Measurements from ENCODE around the gene NTSR2.

DNA sequence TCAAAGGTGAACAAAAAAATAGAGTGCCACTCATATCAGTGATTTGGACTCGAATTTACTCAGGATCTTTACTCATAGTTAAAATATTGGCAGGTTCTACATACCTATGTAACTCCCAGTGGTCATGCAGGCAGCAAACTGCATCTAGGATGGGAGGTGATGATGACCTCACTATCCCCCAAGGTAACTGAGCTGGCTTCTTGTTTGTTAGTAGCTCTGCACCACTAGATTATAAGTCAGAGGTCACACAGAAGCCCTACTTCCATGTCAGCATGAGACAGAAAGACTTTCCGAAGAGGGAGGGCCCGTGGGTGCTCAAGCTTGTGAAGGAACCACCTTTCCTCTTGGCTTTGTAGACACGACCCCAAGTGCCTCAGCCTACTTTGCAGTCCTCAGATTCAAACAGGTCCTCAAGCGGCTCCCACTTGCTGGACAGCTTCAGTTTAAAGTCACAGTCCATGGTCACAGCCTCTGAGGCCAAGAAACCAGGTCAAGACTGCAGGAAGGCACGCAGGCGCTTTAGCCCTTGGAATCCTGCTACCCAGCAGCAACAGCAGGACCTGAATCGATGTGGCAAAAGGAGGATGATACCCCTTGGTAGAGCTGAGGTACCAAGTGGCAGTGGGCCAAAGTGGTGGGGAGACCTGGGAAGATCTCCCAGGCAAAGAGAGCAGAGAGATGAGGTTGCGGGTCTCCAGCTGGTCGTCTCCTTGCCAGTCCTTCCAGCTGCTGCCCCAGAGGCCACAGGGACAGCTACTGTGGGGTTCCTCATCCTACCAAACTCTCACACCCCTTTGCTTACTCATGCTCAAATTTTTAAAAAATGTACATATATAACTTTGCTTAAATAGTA, 4.3 kb downstream of the NTSR2 start:
- TF ChIP-seq, protein P1, sequence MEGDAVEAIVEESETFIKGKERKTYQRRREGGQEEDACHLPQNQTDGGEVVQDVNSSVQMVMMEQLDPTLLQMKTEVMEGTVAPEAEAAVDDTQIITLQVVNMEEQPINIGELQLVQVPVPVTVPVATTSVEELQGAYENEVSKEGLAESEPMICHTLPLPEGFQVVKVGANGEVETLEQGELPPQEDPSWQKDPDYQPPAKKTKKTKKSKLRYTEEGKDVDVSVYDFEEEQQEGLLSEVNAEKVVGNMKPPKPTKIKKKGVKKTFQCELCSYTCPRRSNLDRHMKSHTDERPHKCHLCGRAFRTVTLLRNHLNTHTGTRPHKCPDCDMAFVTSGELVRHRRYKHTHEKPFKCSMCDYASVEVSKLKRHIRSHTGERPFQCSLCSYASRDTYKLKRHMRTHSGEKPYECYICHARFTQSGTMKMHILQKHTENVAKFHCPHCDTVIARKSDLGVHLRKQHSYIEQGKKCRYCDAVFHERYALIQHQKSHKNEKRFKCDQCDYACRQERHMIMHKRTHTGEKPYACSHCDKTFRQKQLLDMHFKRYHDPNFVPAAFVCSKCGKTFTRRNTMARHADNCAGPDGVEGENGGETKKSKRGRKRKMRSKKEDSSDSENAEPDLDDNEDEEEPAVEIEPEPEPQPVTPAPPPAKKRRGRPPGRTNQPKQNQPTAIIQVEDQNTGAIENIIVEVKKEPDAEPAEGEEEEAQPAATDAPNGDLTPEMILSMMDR (IDR thresholded peaks at IDR 0.05): no peak
- no peak for TF ChIP-seq ZFX (IDR thresholded peaks at IDR 0.05; ENCODE audit: borderline replicate concordance)

Data from 22Rv1 (cell line).